SK-N-SH treated with all-trans-retinoic acid at 6 μM for 48 hours (cell line): ENCODE measurements around the gene KRT84.

Experiments
- ATAC-seq: fragments of 200-7000 bp; cut with Tn5 transposase; 3 replicates; pipeline ENCODE4 v1.9.1; 2020; ENCODE audit warnings: mild to moderate bottlenecking, moderate library complexity
- BACH2 ChIP-seq: fragments of 250-450 bp; sonication (Bioruptor Pico); IDR thresholded peaks from 2 replicates; pipeline ENCODE4 v1.9.0; 2021; ENCODE audit warnings: mild to moderate bottlenecking, borderline replicate concordance
- CREB5 ChIP-seq: fragments of 250-450 bp; sonication (Bioruptor Pico); IDR thresholded peaks from 2 replicates; pipeline ENCODE4 v1.5.1; 2020; ENCODE audit warnings: low read depth, mild to moderate bottlenecking, moderate library complexity
- CSDC2 ChIP-seq: fragments of 250-450 bp; sonication (Bioruptor Pico); IDR thresholded peaks from 2 replicates; pipeline ENCODE4 v1.5.0; 2020; ENCODE audit warnings: mild to moderate bottlenecking, moderate library complexity
- ESRRG ChIP-seq: fragments of 250-450 bp; sonication (Bioruptor Pico); IDR thresholded peaks from 2 replicates; pipeline ENCODE4 v1.6.1; 2021; ENCODE audit warnings: mild to moderate bottlenecking
- GLIS3 ChIP-seq: fragments of 250-450 bp; sonication (Bioruptor Pico); IDR thresholded peaks from 2 replicates; pipeline ENCODE4 v1.5.0; 2020; ENCODE audit warnings: mild to moderate bottlenecking, moderate library complexity
- RARB ChIP-seq: fragments of 250-450 bp; sonication (Bioruptor Pico); IDR thresholded peaks from 2 replicates; pipeline ENCODE4 v1.8.0; 2021; ENCODE audit warnings: mild to moderate bottlenecking, moderate library complexity
- TOX ChIP-seq: fragments of 250-450 bp; sonication (Bioruptor Pico); IDR thresholded peaks from 2 replicates; pipeline ENCODE4 v1.8.0; 2021; ENCODE audit warnings: mild to moderate bottlenecking, moderate library complexity, borderline replicate concordance
- TSHZ2 ChIP-seq: fragments of 250-450 bp; sonication (Bioruptor Pico); IDR thresholded peaks from 2 replicates; pipeline ENCODE4 v1.5.0; 2020; ENCODE audit warnings: mild to moderate bottlenecking, moderate library complexity
- ZC3H10 ChIP-seq: fragments of 250-450 bp; sonication (Bioruptor Pico); IDR thresholded peaks from 2 replicates; pipeline ENCODE4 v1.5.1; 2021; ENCODE audit warnings: mild to moderate bottlenecking, moderate library complexity
- ZFP3 ChIP-seq: fragments of 250-450 bp; sonication (Bioruptor Pico); IDR thresholded peaks from 2 replicates; pipeline ENCODE4 v1.5.0; 2020; ENCODE audit warnings: mild to moderate bottlenecking, moderate library complexity
- ZNF70 ChIP-seq: fragments of 450-650 bp; formaldehyde crosslinking; IDR thresholded peaks from 2 replicates; pipeline ENCODE4 v1.5.0; 2020; ENCODE audit warnings: mild to moderate bottlenecking, moderate library complexity
- ZNF8 ChIP-seq: fragments of 450-650 bp; formaldehyde crosslinking; IDR thresholded peaks from 2 replicates; pipeline ENCODE4 v1.5.0; 2020; ENCODE audit warnings: mild to moderate bottlenecking, moderate library complexity
- TF ChIP-seq, protein P1 (sequence below): fragments of 250-450 bp; sonication (Bioruptor Pico); IDR thresholded peaks from 2 replicates; pipeline ENCODE4 v1.8.0; 2021; ENCODE audit warnings: low read depth, mild to moderate bottlenecking, moderate library complexity, borderline replicate concordance
- TF ChIP-seq, protein P2 (sequence below): fragments of 250-450 bp; sonication (Bioruptor Pico); IDR thresholded peaks from 2 replicates; pipeline ENCODE4 v1.5.1; 2021; ENCODE audit warnings: mild to moderate bottlenecking, moderate library complexity

The KRT84 gene

DNA sequence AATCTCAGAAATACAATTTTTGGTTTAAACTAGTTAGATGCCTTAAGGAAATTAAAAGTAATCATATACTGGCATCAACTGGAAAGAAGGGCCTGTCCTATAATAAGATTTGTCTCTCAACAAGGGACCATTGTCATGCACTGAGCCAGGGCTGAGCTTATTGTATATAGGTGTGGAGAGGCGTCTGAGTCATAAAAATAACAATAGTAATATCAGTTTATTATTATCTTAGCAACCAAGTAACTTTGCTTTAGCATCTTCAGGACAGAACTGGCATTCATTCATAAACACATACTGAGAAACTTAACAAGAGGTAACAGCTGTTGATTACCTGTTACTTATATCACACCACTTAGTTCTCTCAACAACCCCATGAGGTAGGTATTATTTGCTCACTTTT, 41.6 kb upstream of the KRT84 start:
- no peak for TF ChIP-seq ZNF70 (CRISPR knock-in tag)
- TF ChIP-seq, protein P1, sequence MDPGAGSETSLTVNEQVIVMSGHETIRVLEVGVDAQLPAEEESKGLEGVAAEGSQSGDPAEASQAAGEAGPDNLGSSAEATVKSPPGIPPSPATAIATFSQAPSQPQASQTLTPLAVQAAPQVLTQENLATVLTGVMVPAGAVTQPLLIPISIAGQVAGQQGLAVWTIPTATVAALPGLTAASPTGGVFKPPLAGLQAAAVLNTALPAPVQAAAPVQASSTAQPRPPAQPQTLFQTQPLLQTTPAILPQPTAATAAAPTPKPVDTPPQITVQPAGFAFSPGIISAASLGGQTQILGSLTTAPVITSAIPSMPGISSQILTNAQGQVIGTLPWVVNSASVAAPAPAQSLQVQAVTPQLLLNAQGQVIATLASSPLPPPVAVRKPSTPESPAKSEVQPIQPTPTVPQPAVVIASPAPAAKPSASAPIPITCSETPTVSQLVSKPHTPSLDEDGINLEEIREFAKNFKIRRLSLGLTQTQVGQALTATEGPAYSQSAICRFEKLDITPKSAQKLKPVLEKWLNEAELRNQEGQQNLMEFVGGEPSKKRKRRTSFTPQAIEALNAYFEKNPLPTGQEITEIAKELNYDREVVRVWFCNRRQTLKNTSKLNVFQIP (CRISPR knock-in tag): no peak
- TF ChIP-seq, protein P2, sequence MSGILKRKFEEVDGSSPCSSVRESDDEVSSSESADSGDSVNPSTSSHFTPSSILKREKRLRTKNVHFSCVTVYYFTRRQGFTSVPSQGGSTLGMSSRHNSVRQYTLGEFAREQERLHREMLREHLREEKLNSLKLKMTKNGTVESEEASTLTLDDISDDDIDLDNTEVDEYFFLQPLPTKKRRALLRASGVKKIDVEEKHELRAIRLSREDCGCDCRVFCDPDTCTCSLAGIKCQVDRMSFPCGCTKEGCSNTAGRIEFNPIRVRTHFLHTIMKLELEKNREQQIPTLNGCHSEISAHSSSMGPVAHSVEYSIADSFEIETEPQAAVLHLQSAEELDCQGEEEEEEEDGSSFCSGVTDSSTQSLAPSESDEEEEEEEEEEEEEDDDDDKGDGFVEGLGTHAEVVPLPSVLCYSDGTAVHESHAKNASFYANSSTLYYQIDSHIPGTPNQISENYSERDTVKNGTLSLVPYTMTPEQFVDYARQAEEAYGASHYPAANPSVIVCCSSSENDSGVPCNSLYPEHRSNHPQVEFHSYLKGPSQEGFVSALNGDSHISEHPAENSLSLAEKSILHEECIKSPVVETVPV (CRISPR knock-in tag): no peak
- TF ChIP-seq, all 23 proteins: peak for 0
- ATAC-seq: no peak

GRCh38 chr12:52426034-52426433, 40.6 kb upstream of the KRT84 start:
- TF ChIP-seq BACH2 (CRISPR knock-in tag): no peak
- no peak for TF ChIP-seq GLIS3 (CRISPR knock-in tag)
- TF ChIP-seq CSDC2 (CRISPR knock-in tag): no peak
- no peak for TF ChIP-seq ZNF8 (CRISPR knock-in tag)
- no peak for TF ChIP-seq ZFP3 (CRISPR knock-in tag)
- no peak for TF ChIP-seq TSHZ2 (CRISPR knock-in tag)
- TF ChIP-seq ZC3H10: no peak
- TF ChIP-seq, protein P2 (CRISPR knock-in tag): no peak
- no peak for TF ChIP-seq CREB5 (CRISPR knock-in tag)
- no peak for TF ChIP-seq RARB (CRISPR knock-in tag)
- TF ChIP-seq TOX (CRISPR knock-in tag): no peak
- no peak for ATAC-seq

GRCh38 chr12:52425466-52425865, 40.0 kb upstream of the KRT84 start:
- no peak for ATAC-seq

More at GRCh38 chr12:52425466-52425865, 40.0 kb upstream of the KRT84 start:
- TF ChIP-seq TOX (CRISPR knock-in tag): no peak
- no peak for TF ChIP-seq TSHZ2 (CRISPR knock-in tag)
- TF ChIP-seq, protein P1 (CRISPR knock-in tag): no peak
- TF ChIP-seq CSDC2 (CRISPR knock-in tag): no peak
- no peak for TF ChIP-seq ZFP3 (CRISPR knock-in tag)
- TF ChIP-seq ZNF70 (CRISPR knock-in tag): no peak
- no peak for TF ChIP-seq ESRRG
